LNCaP clone FGC (cell line): Measurements from ENCODE around the gene TCERG1L.
A peak's percentile ranks its signal among the peaks of the same experiment; 100 is the strongest.
"Not testable (repeated sequence)": the region's sequence is repeated elsewhere in the genome, so short reads cannot be mapped to it uniquely, and the experiment has no call there.

ENCODE experiments used
- DNase-seq: peaks from one replicate; pipeline ENCODE4 v3.0.0-alpha.2; 2011; ENCODE audit warnings: low read depth
- H3K4me3 ChIP-seq: 2 replicates; pipeline ENCODE4 v1.5.1; 2011; ENCODE audit warnings: mild to moderate bottlenecking, low read depth, low read length, control low read depth
- CTCF ChIP-seq: IDR thresholded peaks from 2 replicates; pipeline ENCODE4 v1.5.1; 2012; ENCODE audit warnings: mild to moderate bottlenecking; ENCODE audit not compliant: control insufficient read depth, insufficient read depth; ENCODE audit errors: extremely low read depth

Gene TCERG1L

GRCh38 chr10:131111007-131111406 lies 200.5 kb downstream of the TCERG1L start:
- no peak for DNase-seq
- no peak overlapping the region for H3K4me3 ChIP-seq
- TF ChIP-seq CTCF: no peak

GRCh38 chr10:131110241-131110783 lies 201.2 kb downstream of the TCERG1L start:
- no peak for TF ChIP-seq CTCF
- H3K4me3 ChIP-seq: no peak overlapping the region
- no peak for DNase-seq

- no peak for DNase-seq
- H3K4me3 ChIP-seq: no peak overlapping the region
- no peak for TF ChIP-seq CTCF
Measured at GRCh38 chr10:131109726-131110125, 201.8 kb downstream of the TCERG1L start.

- H3K4me3 ChIP-seq: no peak overlapping the region
- TF ChIP-seq CTCF: no peak
- no peak for DNase-seq
Measured at GRCh38 chr10:131109291-131109690, 202.2 kb downstream of the TCERG1L start.

GRCh38 chr10:131107970-131108369 lies 203.6 kb downstream of the TCERG1L start:
- H3K4me3 ChIP-seq: no peak overlapping the region
- DNase-seq: peak; percentile 75
- no peak for TF ChIP-seq CTCF

- H3K4me3 ChIP-seq: no peak overlapping the region
- no peak for TF ChIP-seq CTCF
- DNase-seq: no peak
Measured at GRCh38 chr10:131102676-131103075, 208.8 kb downstream of the TCERG1L start.

GRCh38 chr10:131102147-131102546 lies 209.4 kb downstream of the TCERG1L start:
- no peak for TF ChIP-seq CTCF
- DNase-seq: no peak
- H3K4me3 ChIP-seq: no peak overlapping the region

- not testable (repeated sequence) for H3K4me3 ChIP-seq, DNase-seq
Measured at GRCh38 chr10:131100418-131101410, 210.8 kb downstream of the TCERG1L start.
